Keratinocyte (primary cell): ENCODE data around the gene MYO1D. TPM values are rescaled to one million over a fixed set of nuclear protein-coding genes. Genes with fewer than 3 reads are reported as not detected.

Experiments
- DNase-seq: peaks from one replicate; pipeline ENCODE4 v3.0.0-alpha.2; 2011; ENCODE audit warnings: low read depth, missing footprints, low spot score
- FAIRE-seq: peaks from 2 replicates; lab custom pipeline; 2011; peaks lifted over from hg19 to GRCh38; lab: Jason Lieb, UNC
- H2AFZ ChIP-seq: 2 replicates; pipeline ENCODE4 v1.6.0; 2012; ENCODE audit warnings: low read length, control low read depth, inconsistent platforms; ENCODE audit not compliant: control insufficient read depth
- H3K27ac ChIP-seq: 2 replicates; pipeline ENCODE4 v1.5.1; 2011; ENCODE audit warnings: low read length; ENCODE audit not compliant: control insufficient read depth, insufficient read depth
- H3K27me3 ChIP-seq: 3 replicates; pipeline ENCODE4 v1.6.0; 2011; ENCODE audit warnings: low read length; ENCODE audit not compliant: control insufficient read depth, insufficient read depth; ENCODE audit errors: extremely low read depth
- H3K36me3 ChIP-seq, 2 experiments: 2 replicates in 1 of 2; 3 replicates in 1 of 2; pipeline ENCODE4 v1.5.1; 2011; ENCODE audit warnings: low read length in 2 of 2, mild to moderate bottlenecking in 1 of 2; ENCODE audit not compliant: control insufficient read depth in 2 of 2, insufficient read depth in 2 of 2; ENCODE audit errors: extremely low read depth in 1 of 2
- H3K4me1 ChIP-seq: 3 replicates; pipeline ENCODE4 v1.5.1; 2011; ENCODE audit warnings: low read length; ENCODE audit not compliant: control insufficient read depth, insufficient read depth; ENCODE audit errors: extremely low read depth
- H3K4me2 ChIP-seq: 3 replicates; pipeline ENCODE4 v1.6.0; 2011; ENCODE audit warnings: low read depth, low read length; ENCODE audit not compliant: control insufficient read depth, insufficient read depth; ENCODE audit errors: extremely low read depth
- H3K4me3 ChIP-seq, 3 experiments: fragments of 200-600 bp in 1 of 3; sonication (generic) in 1 of 3; 2 replicates in 2 of 3; 3 replicates in 1 of 3; pipeline ENCODE4 v1.5.1; 2011 to 2016; ENCODE audit warnings: low read length in 3 of 3, mild to moderate bottlenecking in 3 of 3, control low read depth in 2 of 3, inconsistent platforms in 1 of 3, low read depth in 1 of 3, mixed read lengths in 1 of 3, mixed run types in 1 of 3, moderate library complexity in 1 of 3; ENCODE audit not compliant: control insufficient read depth in 2 of 3, insufficient read depth in 2 of 3; ENCODE audit errors: extremely low read depth in 1 of 3
- H3K79me2 ChIP-seq: 2 replicates; pipeline ENCODE4 v1.6.0; 2012; ENCODE audit warnings: low read length; ENCODE audit not compliant: control insufficient read depth, insufficient read depth
- H3K9ac ChIP-seq: 3 replicates; pipeline ENCODE4 v1.6.0; 2011; ENCODE audit warnings: low read length; ENCODE audit not compliant: control insufficient read depth, insufficient read depth; ENCODE audit errors: extremely low read depth
- H3K9me1 ChIP-seq: 3 replicates; pipeline ENCODE4 v1.6.0; 2011; ENCODE audit warnings: low read length; ENCODE audit not compliant: control insufficient read depth, insufficient read depth; ENCODE audit errors: extremely low read depth
- H3K9me3 ChIP-seq: 2 replicates; pipeline ENCODE4 v1.5.1; 2012; ENCODE audit warnings: low read depth, low read length; ENCODE audit not compliant: control insufficient read depth
- H4K20me1 ChIP-seq: 3 replicates; pipeline ENCODE4 v1.6.0; 2011; ENCODE audit warnings: low read length; ENCODE audit not compliant: control insufficient read depth, insufficient read depth; ENCODE audit errors: extremely low read depth
- CTCF ChIP-seq, 3 experiments: IDR thresholded peaks in 1 of 3; conservative IDR thresholded peaks in 1 of 3; optimal IDR thresholded peaks in 1 of 3; 2 replicates in 2 of 3; 3 replicates in 1 of 3; pipeline versions ENCODE3 to v1.5.1; 2011; ENCODE audit warnings: low read length in 3 of 3, mild to moderate bottlenecking in 3 of 3, moderate library complexity in 2 of 3, control low read depth in 1 of 3, inconsistent platforms in 1 of 3; ENCODE audit not compliant: insufficient read depth in 2 of 3; ENCODE audit errors: extremely low read depth in 1 of 3
- EZH2 ChIP-seq: IDR thresholded peaks from one replicate; pipeline ENCODE4 v1.6.1; 2012; ENCODE audit warnings: inconsistent platforms, mild to moderate bottlenecking, low read length, moderate library complexity
- dilution Hi-C: fragments of 300-500 bp; cut with MboI; formaldehyde crosslinking; loops from one replicate; pipeline ENCODE4 v1.7.0; 2020; ENCODE audit warnings: low sequenced_read_pairs; ENCODE audit not compliant: extremely low pct_ligation_motif_present
- polyA plus RNA-seq, 5 experiments: library from polyadenylated mRNA; depleted of rRNA in 3 of 5; stranded (reverse) in 3 of 5; stranded (forward) in 1 of 5; unstranded in 1 of 5; fragments of >200 nt; gene quantifications; 1 replicate in 1 of 5; 2 replicates in 3 of 5; 3 replicates in 1 of 5; pipeline versions ENCODE4 v1.2.1 to v1.2.3, GENCODE V29; 2011 to 2012; ENCODE audit warnings: missing spikeins in 2 of 5, low read depth in 1 of 5, low replicate concordance in 1 of 5

MYO1D gene
- polyA plus RNA-seq, 1 donor (not counting 4 experiments of a cell fraction or from before 2014, with no cell fraction given): 33.7 TPM

DNA sequence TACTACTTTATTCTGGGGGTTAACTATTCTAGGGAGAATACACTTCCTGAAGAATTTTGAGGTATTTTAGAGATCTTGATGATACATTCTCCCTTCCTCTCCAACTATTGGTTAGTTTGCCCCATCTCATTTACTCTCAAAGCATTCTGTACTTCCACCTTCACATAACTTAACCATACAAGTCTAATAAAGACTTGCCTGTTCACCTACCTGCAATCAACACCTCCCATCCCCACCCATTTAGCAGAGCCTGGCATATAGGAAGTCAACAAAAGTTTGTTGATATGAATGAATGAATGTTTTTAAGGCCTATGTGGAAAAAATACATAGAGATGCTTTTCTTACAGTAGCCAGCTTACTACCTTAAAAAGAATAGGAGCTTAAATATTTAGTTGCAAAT is 50.8 kb downstream of the MYO1D start:
- TF ChIP-seq CTCF (optimal IDR thresholded peaks at IDR 0.05 in 1 of 3, IDR thresholded peaks at IDR 0.05 in 1 of 3, conservative IDR thresholded peaks at IDR 0.05 in 1 of 3; ENCODE audit: extremely low read depth in 1 of 3, insufficient read depth in 2 of 3, low read length in 3 of 3) (no peak), EZH2 (no peak)
- dilution Hi-C loops: no loop called here
- Histone ChIP-seq H3K79me2 (peaks cover 7% of the 10 kb centered on the region), H3K9me1 (no peaks in the 10 kb centered on the region), H3K9ac (no peak overlapping the region), H3K36me3 (no peaks in the 10 kb centered on the region), H4K20me1 (no peaks in the 10 kb centered on the region), H2AFZ (no peak overlapping the region), H3K4me2 (no peak overlapping the region), H3K27ac (no peak overlapping the region), H3K27me3 (no peaks in the 10 kb centered on the region), H3K9me3 (no peaks in the 10 kb centered on the region), H3K4me1 (peaks cover 26% of the 10 kb centered on the region), H3K4me3 (no peak overlapping the region)
- DNase-seq: no peak
- no peak for FAIRE-seq

- H3K36me3 ChIP-seq: no peaks in the 10 kb centered on the region
- FAIRE-seq (no peak), DNase-seq (no peak)
- no peak for TF ChIP-seq CTCF (optimal IDR thresholded peaks at IDR 0.05 in 1 of 3, IDR thresholded peaks at IDR 0.05 in 1 of 3, conservative IDR thresholded peaks at IDR 0.05 in 1 of 3; ENCODE audit: extremely low read depth in 1 of 3, insufficient read depth in 2 of 3, low read length in 3 of 3)
- no peak for TF ChIP-seq EZH2
- no peaks in the 10 kb centered on the region for H3K9me1 ChIP-seq
- H3K4me3 ChIP-seq: no peak overlapping the region
- no peak overlapping the region for H3K27ac ChIP-seq
- H3K27me3 ChIP-seq: no peaks in the 10 kb centered on the region
- no peak overlapping the region for H3K9ac ChIP-seq
- H2AFZ ChIP-seq: no peak overlapping the region
- H3K9me3 ChIP-seq: no peaks in the 10 kb centered on the region
- H3K4me1 ChIP-seq: peaks cover 25% of the 10 kb centered on the region
- dilution Hi-C loops: no loop called here
- no peaks in the 10 kb centered on the region for H4K20me1 ChIP-seq
- peaks cover 7% of the 10 kb centered on the region for H3K79me2 ChIP-seq
- H3K4me2 ChIP-seq: no peak overlapping the region
Measured at GRCh38 chr17:32824334-32824733, 52.6 kb downstream of the MYO1D start.
